IPS-20b (cell line): ENCODE results near the gene EMC9.

ENCODE experiments used
- H3K27ac ChIP-seq: one replicate; pipeline ENCODE4 v1.5.1; 2013; ENCODE audit warnings: low read length
- H3K27me3 ChIP-seq: 2 replicates; pipeline ENCODE4 v1.6.1; 2013; ENCODE audit warnings: mild to moderate bottlenecking, low read length, inconsistent platforms; ENCODE audit not compliant: insufficient read depth
- H3K36me3 ChIP-seq: 2 replicates; pipeline ENCODE4 v1.6.1; 2013; ENCODE audit warnings: low read depth, mild to moderate bottlenecking, inconsistent platforms, low read length, moderate library complexity; ENCODE audit not compliant: insufficient read depth
- H3K4me1 ChIP-seq: 2 replicates; pipeline ENCODE4 v1.6.1; 2013; ENCODE audit warnings: mild to moderate bottlenecking, control low read depth, inconsistent platforms, low read length, moderate library complexity; ENCODE audit not compliant: insufficient read depth
- H3K4me3 ChIP-seq: 2 replicates; pipeline ENCODE4 v1.5.1; 2013; ENCODE audit warnings: mild to moderate bottlenecking, low read length, inconsistent platforms
- H3K9ac ChIP-seq: 2 replicates; pipeline ENCODE4 v1.6.1; 2013; ENCODE audit warnings: low read depth, mild to moderate bottlenecking, inconsistent platforms, low read length, moderate library complexity
- H3K9me3 ChIP-seq: 2 replicates; pipeline ENCODE4 v1.6.1; 2013; ENCODE audit warnings: mild to moderate bottlenecking, low read depth, low read length, inconsistent platforms; ENCODE audit not compliant: insufficient read depth

The EMC9 gene

DNA sequence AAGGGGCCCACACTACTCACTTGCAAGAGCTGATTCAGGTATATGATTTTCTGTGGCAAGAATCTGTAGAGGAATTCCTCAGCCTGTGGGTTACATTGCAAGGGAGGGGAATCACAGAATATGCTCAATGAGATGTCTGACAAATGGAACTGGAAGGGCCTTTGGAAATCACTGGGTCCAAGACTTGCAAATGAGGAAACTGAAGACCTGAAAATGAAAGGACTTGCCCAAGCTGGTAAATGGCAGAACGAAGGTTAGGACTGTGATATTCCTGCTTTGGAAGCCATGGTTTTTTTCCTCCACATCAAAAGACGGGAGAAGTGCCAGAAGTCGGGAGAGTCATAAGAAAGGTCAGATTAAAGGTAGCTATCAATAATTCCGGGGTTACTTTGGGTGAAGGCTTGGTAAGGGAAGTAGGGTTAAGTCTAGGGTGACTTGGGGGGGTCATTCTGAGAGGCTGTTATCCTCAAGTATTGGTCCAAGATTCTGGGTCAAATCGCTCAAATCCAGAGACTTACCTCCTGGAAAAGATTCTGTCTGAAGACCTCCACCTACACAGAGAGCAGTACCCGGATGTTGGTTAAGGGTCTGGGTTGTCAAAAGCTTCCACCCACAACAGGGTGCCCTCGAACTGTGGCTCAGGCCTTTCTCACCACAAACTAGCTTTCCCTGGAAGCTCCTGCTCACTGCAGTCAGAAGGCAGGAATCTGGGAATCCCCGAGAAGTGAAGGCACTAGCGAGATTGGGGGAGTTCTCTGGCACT lies 4.5 kb upstream of the EMC9 start:
- Histone ChIP-seq H3K36me3 (peaks cover 43% of the 10 kb centered on the region), H3K27ac (peak overlapping the region; percentile 53), H3K27me3 (no peaks in the 10 kb centered on the region), H3K9ac (peak overlapping the region; percentile 94; the same call in 1 of the 2 replicates), H3K9me3 (no peaks in the 10 kb centered on the region), H3K4me1 (peaks cover 16% of the 10 kb centered on the region), H3K4me3 (peak overlapping the region; percentile 97)

DNA sequence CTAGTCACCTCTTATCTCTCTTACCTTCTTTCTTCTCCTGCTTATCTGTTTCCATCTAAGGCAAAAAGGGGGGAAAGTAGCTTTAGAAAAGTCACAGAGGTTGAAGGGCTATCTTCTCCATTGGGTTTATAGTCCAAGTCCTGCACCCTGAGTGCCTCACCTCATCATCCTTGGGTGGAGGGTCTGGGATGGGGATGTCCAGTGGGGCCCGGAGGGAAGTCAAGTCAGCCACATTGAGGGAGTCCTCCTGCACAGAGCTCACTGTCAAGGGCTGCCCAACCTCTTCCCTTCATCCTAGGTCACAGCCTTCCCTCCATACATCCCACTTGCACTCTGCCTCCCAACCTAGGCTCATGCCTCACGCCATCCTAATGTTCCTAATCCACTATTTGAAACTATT lies 3.8 kb upstream of the EMC9 start:
- peaks cover 16% of the 10 kb centered on the region for H3K4me1 ChIP-seq
- H3K9ac ChIP-seq, result peak overlapping the region; percentile 94; the same call in 1 of the 2 replicates
- H3K4me3 ChIP-seq, result peak overlapping the region; percentile 97; the same call in 1 of the 2 replicates
- H3K9me3 ChIP-seq, result no peaks in the 10 kb centered on the region
- no peak overlapping the region for H3K27ac ChIP-seq
- no peaks in the 10 kb centered on the region for H3K27me3 ChIP-seq
- peaks cover 36% of the 10 kb centered on the region for H3K36me3 ChIP-seq

GRCh38 chr14:24144451-24144850 lies 3.1 kb upstream of the EMC9 start:
- Histone ChIP-seq H3K27me3 (no peaks in the 10 kb centered on the region), H3K4me3 (no peak overlapping the region), H3K9me3 (no peaks in the 10 kb centered on the region), H3K4me1 (peaks cover 16% of the 10 kb centered on the region), H3K27ac (no peak overlapping the region), H3K9ac (no peak overlapping the region), H3K36me3 (peaks cover 33% of the 10 kb centered on the region)

- Histone ChIP-seq H3K27me3 (no peaks in the 10 kb centered on the region), H3K36me3 (peaks cover 36% of the 10 kb centered on the region), H3K4me1 (peaks cover 14% of the 10 kb centered on the region), H3K9ac (no peak overlapping the region), H3K27ac (no peak overlapping the region), H3K9me3 (no peaks in the 10 kb centered on the region), H3K4me3 (no peak overlapping the region)
Measured at GRCh38 chr14:24143511-24143910, 2.1 kb upstream of the EMC9 start.

- H3K9me3 ChIP-seq, result no peaks in the 10 kb centered on the region
- peaks cover 18% of the 10 kb centered on the region for H3K4me1 ChIP-seq
- H3K27me3 ChIP-seq, result no peaks in the 10 kb centered on the region
- H3K36me3 ChIP-seq, result peaks cover 39% of the 10 kb centered on the region
- no peak overlapping the region for H3K27ac ChIP-seq
- no peak overlapping the region for H3K9ac ChIP-seq
- peak overlapping the region; percentile 99 for H3K4me3 ChIP-seq
Measured at GRCh38 chr14:24139272-24139934, 2.0 kb downstream of the EMC9 start.

DNA sequence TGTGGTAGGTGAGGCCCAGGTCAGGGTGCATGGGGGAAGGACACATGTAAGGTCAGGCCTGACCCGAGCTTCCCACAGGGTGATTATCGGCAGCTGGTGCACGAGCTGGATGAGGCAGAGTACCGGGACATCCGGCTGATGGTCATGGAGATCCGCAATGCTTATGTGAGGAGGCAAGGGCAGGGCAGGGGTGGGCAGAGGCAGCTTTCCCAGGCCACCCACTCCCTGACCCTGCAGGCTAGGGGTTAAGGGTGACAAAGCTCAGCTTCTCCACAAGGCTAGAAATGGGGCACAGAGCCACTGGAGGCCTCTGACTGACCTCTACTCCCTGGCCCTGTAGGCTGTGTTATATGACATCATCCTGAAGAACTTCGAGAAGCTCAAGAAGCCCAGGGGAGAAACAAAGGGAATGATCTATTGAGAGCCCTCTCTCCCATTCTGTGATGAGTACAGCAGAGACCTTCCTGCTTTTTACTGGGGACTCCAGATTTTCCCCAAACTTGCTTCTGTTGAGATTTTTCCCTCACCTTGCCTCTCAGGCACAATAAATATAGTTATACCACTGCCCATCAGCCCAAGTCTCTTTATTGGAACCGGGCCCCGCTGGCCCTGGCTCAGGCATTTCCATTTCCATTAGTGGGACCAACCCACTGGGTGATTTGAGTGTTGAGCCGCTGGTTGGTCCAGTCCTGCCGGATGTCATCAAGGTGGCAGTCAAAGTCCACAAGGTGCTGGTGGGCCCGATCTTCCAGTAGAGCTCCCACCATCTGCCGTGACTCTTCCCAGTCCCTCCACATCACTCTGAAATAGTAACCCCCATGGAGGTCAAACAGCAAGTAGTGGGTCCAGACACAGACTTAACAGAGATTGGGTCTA lies 2.8 kb downstream of the EMC9 start:
- no peak overlapping the region for H3K9ac ChIP-seq
- no peak overlapping the region for H3K27ac ChIP-seq

DNA sequence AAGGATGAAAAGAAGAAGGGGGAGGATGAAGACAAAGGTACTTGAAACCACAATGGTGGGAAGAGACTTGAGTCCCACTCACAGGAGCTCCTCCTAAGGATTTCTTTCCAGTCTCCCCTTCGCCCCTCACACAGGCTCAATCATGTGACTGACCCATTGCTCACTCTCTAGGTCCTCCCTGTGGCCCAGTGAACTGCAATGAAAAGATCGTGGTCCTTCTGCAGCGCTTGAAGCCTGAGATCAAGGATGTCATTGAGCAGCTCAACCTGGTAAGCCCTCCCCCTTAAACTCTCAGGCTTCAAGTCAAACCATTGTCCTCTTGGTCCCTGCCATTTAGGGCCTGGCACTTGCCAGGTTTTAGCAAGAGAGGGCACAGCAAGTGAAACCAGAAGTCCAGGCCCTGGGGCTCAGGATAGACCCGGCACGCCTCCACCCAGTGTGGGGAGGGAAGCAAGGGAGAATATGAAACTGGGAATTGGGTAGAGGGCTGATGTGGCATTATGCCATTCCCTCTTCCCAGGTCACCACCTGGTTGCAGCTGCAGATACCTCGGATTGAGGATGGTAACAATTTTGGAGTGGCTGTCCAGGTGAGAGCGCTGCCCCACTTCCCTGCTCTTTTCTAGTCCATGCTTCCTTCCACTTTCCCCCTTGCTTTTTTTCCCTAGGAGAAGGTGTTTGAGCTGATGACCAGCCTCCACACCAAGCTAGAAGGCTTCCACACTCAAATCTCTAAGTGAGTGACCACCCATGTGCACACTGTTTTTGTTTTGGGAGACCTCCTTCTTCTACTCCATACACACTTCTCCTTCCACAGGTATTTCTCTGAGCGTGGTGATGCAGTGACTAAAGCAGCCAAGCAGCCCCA lies 3.6 kb downstream of the EMC9 start:
- no peaks in the 10 kb centered on the region for H3K9me3 ChIP-seq
- no peaks in the 10 kb centered on the region for H3K27me3 ChIP-seq
- H3K27ac ChIP-seq, result no peak overlapping the region
- peaks cover 25% of the 10 kb centered on the region for H3K36me3 ChIP-seq
- no peak overlapping the region for H3K4me3 ChIP-seq
- peaks cover 18% of the 10 kb centered on the region for H3K4me1 ChIP-seq
- H3K9ac ChIP-seq, result no peak overlapping the region

More for the DNA sequence above, 2.8 kb downstream of the EMC9 start:
- H3K27me3 ChIP-seq, result no peaks in the 10 kb centered on the region
- peaks cover 18% of the 10 kb centered on the region for H3K4me1 ChIP-seq
- no peaks in the 10 kb centered on the region for H3K9me3 ChIP-seq
- no peak overlapping the region for H3K4me3 ChIP-seq
- H3K36me3 ChIP-seq, result peaks cover 32% of the 10 kb centered on the region

DNA sequence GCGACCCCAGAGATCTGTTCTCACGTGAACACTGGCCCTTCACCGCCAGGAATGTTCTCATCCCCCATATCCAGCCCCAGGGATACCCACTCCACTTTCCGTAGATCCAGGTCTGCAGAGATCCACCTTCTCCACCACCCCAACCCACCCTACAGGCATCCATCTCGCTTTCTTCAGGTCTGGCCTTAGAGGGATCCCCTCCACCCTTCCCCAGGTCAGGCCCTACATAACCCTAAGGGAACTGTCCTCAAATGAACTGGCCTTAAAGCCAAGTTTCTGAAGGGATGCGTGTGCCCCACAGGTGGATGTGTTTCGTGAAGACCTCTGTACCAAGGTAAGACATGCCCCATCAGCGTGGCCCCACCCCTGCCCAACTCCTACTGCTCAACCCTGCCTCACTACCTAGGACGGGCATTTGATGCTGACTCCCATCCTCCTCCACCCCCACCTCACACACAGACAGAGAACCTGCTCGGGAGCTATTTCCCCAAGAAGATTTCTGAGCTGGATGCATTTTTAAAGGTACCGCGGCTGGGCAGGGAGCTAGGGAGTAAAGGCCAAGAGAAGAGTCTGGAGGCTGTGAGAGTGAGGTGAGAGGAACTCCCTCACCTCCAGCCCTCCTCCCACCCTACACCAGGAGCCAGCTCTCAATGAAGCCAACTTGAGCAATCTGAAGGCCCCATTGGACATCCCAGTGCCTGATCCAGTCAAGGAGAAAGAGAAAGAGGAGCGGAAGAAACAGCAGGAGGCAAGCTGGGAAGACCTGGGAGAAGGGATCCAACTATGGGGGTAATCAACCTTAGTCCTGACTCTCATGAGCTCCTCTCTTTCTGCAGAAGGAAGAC lies 4.5 kb downstream of the EMC9 start:
- peak overlapping the region; percentile 78 for H3K4me3 ChIP-seq
- H3K9me3 ChIP-seq, result no peaks in the 10 kb centered on the region
- no peak overlapping the region for H3K27ac ChIP-seq
- peaks cover 15% of the 10 kb centered on the region for H3K4me1 ChIP-seq
- H3K36me3 ChIP-seq, result peaks cover 25% of the 10 kb centered on the region
- no peaks in the 10 kb centered on the region for H3K27me3 ChIP-seq
- H3K9ac ChIP-seq, result peak overlapping the region; percentile 64; the same call in 1 of the 2 replicates

- peaks cover 25% of the 10 kb centered on the region for H3K36me3 ChIP-seq
- peaks cover 15% of the 10 kb centered on the region for H3K4me1 ChIP-seq
- H3K9ac ChIP-seq, result peak within 1 kb of the TSS; percentile 67; the same call in 1 of the 2 replicates
- H3K9me3 ChIP-seq, result no peaks in the 10 kb centered on the region
- H3K27me3 ChIP-seq, result no peaks in the 10 kb centered on the region
- H3K27ac ChIP-seq, result no peak within 1 kb of the TSS
- H3K4me3 ChIP-seq, result peak within 1 kb of the TSS; percentile 78
Measured at GRCh38 chr14:24135834-24136683, 5.3 kb downstream of the EMC9 start, which contains the start of gene PSME1. Gene PSME1, plus strand, starts transcription at chr14:24136194. Its CDS starts 69 bp downstream, at chr14:24136263.

DNA sequence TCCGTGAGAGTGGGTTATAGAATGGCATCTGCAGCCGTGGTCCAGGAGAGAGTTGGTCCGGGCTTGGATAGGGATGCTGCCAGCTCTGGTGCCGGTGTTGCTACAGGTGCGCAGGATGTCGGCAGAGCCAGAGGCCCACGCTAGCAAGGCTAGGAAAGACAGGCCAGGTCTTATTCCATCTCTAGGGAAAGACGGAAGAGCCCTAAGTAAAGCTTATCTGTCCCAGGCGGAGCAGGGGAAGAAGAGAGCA lies 5.9 kb downstream of the EMC9 start:
- Histone ChIP-seq H3K4me1 (peaks cover 15% of the 10 kb centered on the region), H3K27ac (no peak overlapping the region), H3K4me3 (peak overlapping the region; percentile 78), H3K9ac (peak overlapping the region; percentile 67; the same call in 1 of the 2 replicates), H3K9me3 (no peaks in the 10 kb centered on the region), H3K27me3 (no peaks in the 10 kb centered on the region), H3K36me3 (peaks cover 25% of the 10 kb centered on the region)
